GM12874 (cell line): ENCODE results near the gene LCP2.

Experiments
- TF ChIP-seq, protein P1 (sequence below): IDR thresholded peaks from 2 replicates; pipeline ENCODE4 v1.5.1; 2011; ENCODE audit warnings: low read depth, mild to moderate bottlenecking, control low read depth, low read length, moderate library complexity; ENCODE audit not compliant: insufficient read depth

The LCP2 gene

DNA sequence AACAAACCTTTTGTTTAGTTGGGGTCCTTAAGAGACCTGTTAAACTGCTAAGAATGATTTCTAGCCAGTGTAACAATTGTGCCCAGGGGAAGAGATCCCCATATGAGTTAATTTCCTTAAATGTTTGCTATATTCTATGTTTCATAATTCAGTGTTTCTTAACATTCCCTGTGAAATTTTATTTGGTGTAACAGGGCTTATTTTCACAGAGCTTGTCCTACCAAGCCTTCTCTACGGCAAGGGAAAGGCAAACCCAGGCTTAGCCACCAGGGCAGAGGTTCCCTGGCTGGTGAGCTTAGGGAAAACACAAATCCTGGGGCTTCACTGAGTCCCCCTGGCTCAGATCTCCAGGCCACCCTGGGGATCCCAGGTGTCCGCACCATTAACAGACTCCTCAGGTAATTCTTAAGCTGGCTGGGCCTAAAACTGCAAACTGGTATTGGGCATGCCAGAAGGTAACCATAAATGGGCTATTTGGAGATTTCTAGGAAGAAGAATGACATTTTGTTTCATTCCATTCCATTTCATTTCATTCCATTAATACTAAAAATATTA is 17.0 kb upstream of the LCP2 start:
- TF ChIP-seq, protein P1, sequence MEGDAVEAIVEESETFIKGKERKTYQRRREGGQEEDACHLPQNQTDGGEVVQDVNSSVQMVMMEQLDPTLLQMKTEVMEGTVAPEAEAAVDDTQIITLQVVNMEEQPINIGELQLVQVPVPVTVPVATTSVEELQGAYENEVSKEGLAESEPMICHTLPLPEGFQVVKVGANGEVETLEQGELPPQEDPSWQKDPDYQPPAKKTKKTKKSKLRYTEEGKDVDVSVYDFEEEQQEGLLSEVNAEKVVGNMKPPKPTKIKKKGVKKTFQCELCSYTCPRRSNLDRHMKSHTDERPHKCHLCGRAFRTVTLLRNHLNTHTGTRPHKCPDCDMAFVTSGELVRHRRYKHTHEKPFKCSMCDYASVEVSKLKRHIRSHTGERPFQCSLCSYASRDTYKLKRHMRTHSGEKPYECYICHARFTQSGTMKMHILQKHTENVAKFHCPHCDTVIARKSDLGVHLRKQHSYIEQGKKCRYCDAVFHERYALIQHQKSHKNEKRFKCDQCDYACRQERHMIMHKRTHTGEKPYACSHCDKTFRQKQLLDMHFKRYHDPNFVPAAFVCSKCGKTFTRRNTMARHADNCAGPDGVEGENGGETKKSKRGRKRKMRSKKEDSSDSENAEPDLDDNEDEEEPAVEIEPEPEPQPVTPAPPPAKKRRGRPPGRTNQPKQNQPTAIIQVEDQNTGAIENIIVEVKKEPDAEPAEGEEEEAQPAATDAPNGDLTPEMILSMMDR: no peak

DNA sequence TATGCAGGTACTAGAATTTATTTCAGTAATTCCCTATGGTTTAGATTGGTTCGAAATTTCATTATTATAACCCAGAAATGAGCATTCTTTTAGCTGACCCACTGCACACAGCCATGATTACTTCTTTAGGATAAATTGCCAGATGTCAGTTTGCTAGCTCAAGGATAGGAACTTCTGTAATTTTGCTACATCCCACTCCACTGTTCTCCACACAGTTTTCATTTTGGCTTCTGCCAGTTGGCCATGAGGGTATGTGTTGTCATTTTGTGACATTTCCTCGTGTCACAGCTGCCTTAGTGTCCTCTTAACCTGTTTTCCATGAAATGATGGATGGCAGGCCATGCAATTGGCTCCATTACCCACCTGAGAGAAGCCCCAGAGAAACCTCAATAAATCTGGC is 16.2 kb upstream of the LCP2 start:
- TF ChIP-seq, protein P1: no peak

DNA sequence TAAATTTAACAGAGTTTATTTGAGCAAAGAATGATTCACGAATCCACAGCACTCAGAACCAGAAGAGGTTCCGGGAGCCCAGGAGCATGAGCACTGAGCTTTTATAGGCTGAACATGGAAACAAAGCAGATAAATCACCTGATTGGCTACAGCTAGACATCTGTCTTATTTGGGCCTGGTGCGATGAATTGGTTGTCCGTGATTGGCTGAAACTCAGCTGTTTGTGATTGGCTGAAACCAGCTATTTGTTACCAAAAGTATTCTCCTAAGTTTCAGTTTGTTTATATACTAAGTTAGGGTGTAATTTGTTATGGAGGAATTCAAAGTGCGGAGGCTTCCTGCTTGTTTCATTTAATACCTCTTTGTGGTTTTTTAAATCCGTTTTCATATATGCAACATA is 15.8 kb upstream of the LCP2 start:
- TF ChIP-seq, protein P1: no peak

DNA sequence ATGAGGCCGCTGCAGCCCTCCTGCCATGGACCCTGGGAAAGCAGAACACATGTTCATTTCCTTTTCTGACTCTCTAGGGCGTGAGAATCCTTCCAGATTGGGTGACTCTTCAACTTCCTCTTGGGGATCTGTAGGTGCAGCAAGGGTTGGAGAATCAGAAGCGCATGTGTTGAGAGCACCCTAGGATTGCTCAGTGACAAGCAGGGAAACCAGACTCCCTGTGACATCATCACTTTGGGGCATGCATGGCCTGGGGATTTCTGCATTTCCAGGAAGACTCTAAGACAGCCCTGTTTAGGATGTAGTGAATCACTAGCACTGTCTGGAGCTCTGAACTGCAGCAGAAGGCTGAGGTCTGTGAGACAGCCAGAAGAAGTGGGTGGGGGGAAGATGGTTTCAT is 15.1 kb upstream of the LCP2 start:
- TF ChIP-seq, protein P1: no peak

DNA sequence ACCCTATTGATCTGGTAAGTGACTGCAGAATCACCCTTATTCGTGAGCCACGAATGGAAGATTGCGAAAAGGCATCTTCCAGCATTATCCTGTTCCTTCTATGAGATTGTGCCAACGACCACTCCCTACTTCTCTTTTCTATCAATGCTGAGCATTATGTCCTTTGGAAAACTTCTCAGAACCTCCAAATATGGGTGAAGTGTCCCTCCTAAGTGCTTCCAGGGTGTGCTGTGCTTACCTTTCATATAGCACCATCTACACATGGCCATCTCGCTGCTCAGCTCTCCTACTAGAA is 14.7 kb upstream of the LCP2 start:
- TF ChIP-seq, protein P1: no peak

DNA sequence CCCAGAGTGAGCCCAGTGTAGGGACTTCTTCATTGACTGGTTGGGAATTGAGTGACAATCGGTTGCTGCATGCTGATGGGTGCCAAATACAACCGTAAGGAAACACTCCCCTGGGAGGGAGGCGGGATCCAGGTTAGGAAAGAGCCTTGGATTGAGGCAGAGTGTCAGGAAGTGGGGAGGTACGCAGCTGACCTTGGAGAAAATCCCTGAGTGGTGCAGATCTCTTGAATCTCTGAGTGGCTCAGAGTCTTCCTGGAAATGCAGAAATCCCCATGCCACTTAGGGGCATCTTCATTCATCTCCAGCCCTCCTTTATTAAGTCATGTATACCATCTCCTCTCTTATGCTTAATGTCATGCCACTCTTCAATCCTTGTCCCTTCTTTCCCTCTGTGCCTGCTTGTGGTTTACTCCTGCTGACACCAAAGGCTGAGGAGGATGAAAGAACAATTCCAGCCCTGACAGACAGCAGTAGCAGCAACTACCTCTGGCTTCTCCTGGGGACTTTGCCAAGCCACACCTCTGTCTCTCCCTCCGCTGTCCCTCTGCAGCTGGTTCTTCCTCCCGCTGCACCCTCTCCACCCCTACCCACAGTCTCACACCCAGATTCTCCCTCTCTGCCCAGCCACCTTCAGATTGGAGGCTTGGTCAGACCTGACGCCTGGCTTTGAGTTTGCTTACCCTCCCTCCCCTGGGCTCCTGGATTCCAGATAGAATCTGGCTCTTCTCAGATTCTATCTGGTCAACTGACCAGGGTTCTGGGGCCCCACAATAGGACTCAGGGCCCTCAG is 14.1 kb upstream of the LCP2 start:
- TF ChIP-seq, protein P1: no peak

DNA sequence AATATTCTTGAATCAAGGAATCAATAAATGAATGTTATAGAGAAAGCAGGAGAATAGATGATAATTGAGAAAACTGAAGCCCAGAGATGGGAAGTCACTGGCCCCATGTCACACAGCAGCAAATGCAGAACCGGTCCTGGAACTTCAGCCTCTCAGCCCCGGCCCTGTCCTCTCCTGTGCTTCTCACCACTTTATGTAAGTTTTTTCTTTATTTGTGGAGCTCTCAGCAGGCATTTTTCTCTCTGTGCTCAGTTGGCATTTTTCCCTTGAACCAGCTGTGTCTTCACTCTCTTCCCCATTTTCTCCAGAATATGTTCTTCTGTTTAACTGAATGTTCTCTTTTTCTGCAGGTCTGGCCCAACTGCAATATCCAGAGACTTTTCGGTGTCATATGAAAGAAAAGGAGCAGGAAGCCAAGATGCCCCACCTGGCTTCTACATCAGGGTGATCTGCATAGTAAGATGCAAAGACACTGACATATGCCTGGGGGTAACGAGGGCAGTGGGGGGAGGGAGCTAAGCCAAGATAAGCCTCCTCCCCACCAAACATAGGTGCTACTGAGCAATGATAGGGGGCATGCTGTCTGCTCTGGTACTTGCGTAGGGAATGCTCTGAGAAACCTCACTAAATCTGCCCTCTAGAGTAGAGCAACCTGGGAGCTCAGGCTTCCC is 12.8 kb upstream of the LCP2 start:
- TF ChIP-seq, protein P1: no peak
